HG02884 (cell line): ENCODE measurements around the gene PRORP.
"Not testable (repeated sequence)": the region's sequence is repeated elsewhere in the genome, so short reads cannot be mapped to it uniquely, and the experiment has no call there.

ENCODE experiments used
- ATAC-seq: cut with Tn5 transposase; IDR thresholded peaks from one replicate; pipeline ENCODE4 v1.9.1; 2021; ENCODE audit warnings: mild to moderate bottlenecking, moderate library complexity; ENCODE audit not compliant: unreplicated experiment

The PRORP gene

GRCh38 chr14:35134329-35135123 is 12.2 kb downstream of the PRORP start:
- no peak for ATAC-seq

- no peak for ATAC-seq
Observed at GRCh38 chr14:35138585-35138984, 16.2 kb downstream of the PRORP start.

- no peak for ATAC-seq
Observed at GRCh38 chr14:35140718-35141581, 18.6 kb downstream of the PRORP start.

GRCh38 chr14:35144029-35144428 is 21.7 kb downstream of the PRORP start:
- ATAC-seq = no peak

GRCh38 chr14:35146711-35147149 is 24.4 kb downstream of the PRORP start:
- no peak for ATAC-seq

- no peak for ATAC-seq
Observed at GRCh38 chr14:35147186-35147585, 24.8 kb downstream of the PRORP start.

- no peak for ATAC-seq
Observed at GRCh38 chr14:35147711-35148110, 25.4 kb downstream of the PRORP start.

GRCh38 chr14:35149239-35149638 is 26.9 kb downstream of the PRORP start:
- no peak for ATAC-seq

- not testable (repeated sequence) for ATAC-seq
Observed at GRCh38 chr14:35152531-35152930, 30.2 kb downstream of the PRORP start.

GRCh38 chr14:35154016-35154415 is 31.7 kb downstream of the PRORP start:
- no peak for ATAC-seq

- no peak for ATAC-seq
Observed at GRCh38 chr14:35155962-35156361, 33.6 kb downstream of the PRORP start.

GRCh38 chr14:35158491-35158890 is 36.1 kb downstream of the PRORP start:
- ATAC-seq = no peak

- ATAC-seq = no peak
Observed at GRCh38 chr14:35158951-35159653, 36.8 kb downstream of the PRORP start.

GRCh38 chr14:35159742-35160409 is 37.5 kb downstream of the PRORP start:
- no peak for ATAC-seq

- ATAC-seq = no peak
Observed at GRCh38 chr14:35161231-35161630, 38.9 kb downstream of the PRORP start.

- no peak for ATAC-seq
Observed at GRCh38 chr14:35163384-35163783, 41.0 kb downstream of the PRORP start.

- ATAC-seq = no peak
Observed at GRCh38 chr14:35164849-35165248, 42.5 kb downstream of the PRORP start.

GRCh38 chr14:35167496-35167895 is 45.1 kb downstream of the PRORP start:
- ATAC-seq = no peak
